GM18507 (cell line): Measurements from ENCODE around the gene CPNE9.

ENCODE experiments used
- DNase-seq: peaks from one replicate; pipeline ENCODE4 v3.0.0; 2011; ENCODE audit warnings: low read depth; ENCODE audit not compliant: insufficient read length; ENCODE audit errors: extremely low spot score
- FAIRE-seq: peaks from 2 replicates; lab custom pipeline; 2011; peaks lifted over from hg19 to GRCh38; lab: Jason Lieb, UNC

CPNE9 gene, protein sequence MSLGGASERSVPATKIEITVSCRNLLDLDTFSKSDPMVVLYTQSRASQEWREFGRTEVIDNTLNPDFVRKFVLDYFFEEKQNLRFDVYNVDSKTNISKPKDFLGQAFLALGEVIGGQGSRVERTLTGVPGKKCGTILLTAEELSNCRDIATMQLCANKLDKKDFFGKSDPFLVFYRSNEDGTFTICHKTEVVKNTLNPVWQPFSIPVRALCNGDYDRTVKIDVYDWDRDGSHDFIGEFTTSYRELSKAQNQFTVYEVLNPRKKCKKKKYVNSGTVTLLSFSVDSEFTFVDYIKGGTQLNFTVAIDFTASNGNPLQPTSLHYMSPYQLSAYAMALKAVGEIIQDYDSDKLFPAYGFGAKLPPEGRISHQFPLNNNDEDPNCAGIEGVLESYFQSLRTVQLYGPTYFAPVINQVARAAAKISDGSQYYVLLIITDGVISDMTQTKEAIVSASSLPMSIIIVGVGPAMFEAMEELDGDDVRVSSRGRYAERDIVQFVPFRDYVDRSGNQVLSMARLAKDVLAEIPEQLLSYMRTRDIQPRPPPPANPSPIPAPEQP

DNA sequence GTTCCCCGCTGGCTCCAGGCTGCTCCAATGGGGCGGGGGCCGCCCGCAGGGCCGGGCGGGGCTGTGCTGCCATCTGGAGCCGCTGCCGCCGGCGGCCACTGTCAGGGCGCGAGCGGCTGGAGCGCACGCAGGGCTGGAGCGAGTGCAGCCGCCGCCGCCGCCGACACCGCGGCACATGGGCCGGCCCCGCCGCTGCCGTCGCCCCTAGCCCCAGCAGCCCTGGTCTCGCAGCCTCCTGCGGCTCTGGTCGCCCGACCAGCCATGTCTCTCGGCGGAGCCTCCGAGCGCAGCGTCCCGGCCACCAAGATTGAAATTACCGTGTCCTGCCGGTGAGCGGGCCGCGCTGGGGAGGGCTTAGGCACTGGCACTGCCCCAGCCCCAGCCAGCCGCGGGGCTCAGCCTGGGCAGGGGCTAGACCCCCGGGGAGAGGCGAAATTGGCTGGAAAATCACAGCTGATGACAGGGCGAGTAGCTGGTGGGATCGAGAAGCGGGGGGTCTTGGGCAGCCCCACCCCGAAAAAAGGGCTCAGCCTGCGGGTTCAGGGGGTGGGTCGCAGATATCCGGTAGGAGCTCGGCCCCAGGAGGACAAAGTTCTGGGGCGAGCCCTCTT is at the start of gene CPNE9:
TSS of gene CPNE9 (plus strand) at position 98 of the 611 bp plus-strand sequence. CDS start at position 262, 164 bp downstream.
- no peak for FAIRE-seq
- DNase-seq: no peak

DNA sequence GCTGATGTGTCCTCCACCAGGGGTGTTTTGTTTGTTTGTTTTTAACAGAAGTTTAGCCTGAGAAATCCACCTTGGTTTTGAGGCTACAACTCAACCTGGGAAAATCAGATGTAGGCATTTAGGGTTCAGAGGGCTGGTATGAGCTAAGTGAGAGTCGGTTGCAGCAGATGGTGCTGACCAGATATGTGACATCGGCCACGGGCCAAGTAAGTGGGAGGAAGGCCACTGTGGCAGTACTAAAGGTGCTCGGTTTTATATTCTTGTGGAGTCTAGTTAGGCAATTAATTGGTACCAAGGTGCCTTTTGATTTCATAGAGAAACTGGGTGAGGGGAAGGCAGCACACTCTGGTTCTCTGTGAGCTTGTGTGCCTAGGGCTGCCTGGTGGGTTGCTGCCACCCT is 43.8 kb upstream of the CPNE9 start:
- no peak for FAIRE-seq

DNA sequence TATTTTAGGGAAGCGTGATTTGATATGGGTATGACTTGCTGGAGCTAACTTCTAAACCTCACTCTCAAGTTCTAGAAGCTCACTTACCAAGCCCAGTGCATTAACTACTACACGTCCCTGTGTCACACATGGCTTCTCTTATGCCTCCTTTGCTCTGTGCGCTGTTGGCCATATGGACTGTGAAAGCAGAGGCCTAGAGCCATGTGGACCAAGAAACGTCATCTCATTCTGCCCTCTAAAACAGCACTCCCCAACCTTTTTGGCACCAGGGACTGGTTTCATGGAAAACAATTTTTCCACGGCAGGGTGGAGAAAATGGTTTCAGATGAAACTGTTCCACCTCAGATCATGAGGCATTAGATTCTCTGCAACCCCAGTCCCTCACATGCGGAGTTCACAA is 42.7 kb upstream of the CPNE9 start:
- DNase-seq (no peak), FAIRE-seq (no peak)

More for the DNA sequence above, 43.8 kb upstream of the CPNE9 start:
- no peak for DNase-seq

DNA sequence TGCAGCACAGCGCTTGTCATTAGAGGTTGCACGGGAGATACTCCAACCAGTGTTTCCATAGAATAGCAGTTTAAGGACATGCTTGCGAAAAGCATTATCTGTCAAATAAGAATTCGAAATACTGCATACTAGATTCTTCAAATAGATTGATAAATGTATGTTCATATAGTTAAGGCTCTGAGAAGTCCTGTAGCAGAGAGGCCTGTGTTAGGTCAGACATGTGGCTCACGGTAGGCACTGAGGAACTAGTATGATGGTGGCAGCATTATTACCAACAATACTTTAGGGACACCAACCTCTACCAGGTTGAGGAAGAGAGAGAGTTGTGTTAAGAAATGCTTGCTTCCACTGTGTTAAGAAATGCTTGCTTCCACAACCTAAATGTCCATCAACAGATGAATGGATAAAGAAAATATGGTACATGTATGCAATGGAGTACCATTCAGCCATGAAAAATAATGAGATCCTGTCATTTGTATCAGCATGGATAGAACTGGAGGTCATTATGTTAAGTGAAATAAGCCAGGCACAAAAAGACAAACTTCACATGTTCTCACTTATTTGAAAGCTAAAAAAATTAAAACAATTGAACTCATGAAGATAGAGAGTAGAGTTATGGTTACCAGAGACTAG is 39.4 kb upstream of the CPNE9 start:
- no peak for DNase-seq
- no peak for FAIRE-seq

DNA sequence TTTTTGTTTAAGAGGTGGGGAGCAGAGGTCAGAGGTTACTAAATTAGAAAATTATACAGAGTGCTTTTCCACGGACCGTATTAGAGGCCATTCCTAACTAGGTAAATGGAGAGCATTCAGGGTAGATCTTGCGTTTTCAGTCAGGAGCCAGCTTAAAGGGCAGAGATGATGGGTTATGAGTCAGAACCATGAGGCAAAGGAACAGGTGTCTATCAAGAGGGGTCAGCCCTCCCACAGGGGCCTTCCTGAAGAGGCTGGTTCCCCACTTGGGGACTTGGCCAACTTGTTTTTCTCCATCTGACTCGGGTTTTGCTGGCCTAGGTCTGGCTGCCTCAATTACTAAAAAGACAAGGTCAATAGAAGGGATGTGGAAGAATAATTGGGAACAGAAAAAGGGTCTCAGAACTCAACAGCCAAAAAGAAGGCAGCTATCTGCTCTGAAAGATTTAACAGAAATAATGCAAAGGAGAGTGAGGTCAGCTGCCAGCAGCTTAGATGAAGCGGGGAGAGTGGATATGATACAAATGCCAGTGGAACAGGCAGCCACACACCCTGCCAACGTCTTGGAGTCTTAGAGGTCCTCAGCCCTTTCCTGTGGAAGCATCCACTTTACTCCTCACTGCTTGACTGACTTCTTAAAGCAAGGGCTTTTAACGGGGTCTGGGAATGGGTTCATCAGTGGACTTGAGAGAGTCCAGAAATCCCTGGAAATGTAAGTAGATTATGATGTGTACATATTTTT is 36.8 kb upstream of the CPNE9 start:
- FAIRE-seq (no peak), DNase-seq (no peak)

DNA sequence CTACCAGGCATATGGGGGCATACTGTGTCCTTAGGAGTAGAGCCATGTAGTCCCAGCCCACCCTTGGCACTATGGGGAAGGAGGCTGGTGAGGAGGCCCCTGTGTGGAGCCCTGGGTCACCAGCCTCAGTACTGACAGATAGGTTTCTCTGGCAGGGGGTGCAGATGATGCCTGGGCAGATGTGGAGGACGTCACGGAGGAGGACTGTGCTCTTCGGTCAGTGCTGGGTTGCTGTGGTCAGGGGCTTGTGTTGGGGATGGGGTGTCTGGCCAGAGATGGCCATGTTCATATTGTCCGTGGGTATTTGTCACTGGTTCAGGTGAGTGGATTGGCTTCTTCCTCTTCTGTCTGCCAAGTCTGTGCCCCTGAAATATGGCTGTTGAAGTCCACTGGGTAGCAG is 34.4 kb upstream of the CPNE9 start:
- FAIRE-seq (no peak), DNase-seq (no peak)

DNA sequence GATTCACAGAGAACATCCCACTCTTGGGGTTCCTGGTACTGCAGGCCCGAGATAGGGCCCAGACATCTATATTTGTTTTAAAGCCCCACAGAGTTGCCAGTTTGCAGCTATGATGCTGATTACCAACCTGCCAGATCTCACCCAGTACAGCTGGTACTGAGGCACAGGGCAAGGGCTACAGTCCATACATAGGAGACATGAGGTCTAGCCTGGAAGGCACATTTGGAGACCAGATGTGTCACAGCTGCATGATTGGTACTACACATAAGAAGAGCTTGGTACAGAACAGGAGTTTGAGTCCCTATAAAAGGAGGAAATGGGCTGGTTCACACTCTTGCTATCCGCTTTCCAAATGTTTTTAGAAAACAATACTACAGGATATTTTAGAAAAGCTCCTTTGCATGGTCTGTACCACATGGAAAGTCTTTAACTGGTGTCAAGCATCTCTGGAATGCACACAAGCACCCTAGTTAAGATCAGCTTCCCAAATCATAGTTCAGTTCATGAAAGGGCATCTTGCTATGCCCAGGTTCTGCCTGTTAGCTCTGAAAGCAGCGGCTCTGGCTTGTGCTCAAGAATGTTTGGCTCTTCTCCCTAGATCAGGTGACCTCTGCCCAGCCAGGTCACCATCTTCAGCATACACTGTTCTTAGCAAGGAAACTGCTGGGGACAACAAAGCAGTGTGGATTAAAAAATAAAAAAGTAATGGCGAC is 33.8 kb upstream of the CPNE9 start:
- FAIRE-seq (no peak), DNase-seq (no peak)

DNA sequence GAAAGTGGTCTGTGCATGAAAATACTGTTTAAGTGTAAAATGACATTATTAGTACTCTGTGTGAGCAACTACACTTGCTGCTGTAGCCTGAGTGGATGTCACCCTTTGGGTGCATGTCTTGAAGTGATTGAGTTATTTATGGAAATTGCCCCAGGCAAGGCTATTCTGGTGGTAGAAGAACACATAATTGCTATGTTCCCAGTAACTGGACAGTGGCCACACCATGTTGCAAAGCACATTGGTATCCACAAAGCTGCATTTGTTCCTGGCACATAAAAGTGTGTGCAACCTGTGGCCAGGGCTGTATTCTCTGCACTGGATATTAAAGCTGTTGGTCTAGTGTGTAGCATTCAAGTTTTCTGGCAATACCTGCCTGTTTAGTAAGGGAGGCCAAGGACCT is 30.6 kb upstream of the CPNE9 start:
- FAIRE-seq: no peak
- DNase-seq: no peak

DNA sequence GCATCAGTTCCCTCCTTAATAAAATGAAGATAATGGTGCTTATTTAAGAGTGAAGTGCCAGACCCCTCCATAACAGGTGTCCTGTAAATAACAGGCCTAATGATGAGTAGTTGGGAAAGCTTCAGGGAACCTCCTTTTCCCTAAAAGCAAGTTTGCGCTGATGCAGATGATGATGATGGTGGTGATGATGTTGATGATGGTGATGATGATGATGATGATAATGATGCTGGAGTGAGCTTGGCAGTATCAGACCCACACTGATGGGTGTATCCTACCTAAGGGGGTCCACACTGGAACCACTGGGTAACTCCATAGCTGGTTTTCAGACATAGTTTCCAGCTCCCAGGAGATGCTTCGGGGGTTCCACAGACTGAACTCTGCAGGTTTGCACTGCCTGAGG is 29.9 kb upstream of the CPNE9 start:
- FAIRE-seq (no peak), DNase-seq (no peak)

DNA sequence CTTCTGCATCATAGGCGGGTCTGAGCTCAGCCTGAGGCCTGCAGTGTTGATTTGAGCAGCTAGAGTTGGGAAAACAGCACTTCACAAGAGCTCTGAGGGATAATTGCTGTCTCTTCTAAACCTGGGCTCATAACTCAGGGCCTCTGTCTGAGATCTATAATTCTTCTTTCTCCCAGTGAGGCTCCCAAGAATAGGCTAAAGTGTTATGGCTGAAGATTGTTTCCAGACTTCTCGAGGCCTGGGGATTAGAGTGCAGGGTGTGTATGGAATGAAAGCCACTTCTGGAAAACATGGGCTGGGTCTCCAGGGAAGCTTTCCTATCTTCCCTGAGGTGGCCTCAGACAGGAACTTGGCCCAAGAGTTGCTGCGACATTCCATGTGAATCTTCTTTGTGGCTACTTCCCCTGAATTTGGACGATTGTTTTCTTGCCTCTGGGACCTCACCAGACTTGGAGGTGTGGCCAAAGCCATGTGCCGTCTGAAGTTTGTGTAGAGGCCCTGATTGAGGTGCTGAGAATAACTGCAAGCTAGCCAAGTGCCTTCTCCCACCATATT is 27.8 kb upstream of the CPNE9 start:
- FAIRE-seq (no peak), DNase-seq (no peak)

DNA sequence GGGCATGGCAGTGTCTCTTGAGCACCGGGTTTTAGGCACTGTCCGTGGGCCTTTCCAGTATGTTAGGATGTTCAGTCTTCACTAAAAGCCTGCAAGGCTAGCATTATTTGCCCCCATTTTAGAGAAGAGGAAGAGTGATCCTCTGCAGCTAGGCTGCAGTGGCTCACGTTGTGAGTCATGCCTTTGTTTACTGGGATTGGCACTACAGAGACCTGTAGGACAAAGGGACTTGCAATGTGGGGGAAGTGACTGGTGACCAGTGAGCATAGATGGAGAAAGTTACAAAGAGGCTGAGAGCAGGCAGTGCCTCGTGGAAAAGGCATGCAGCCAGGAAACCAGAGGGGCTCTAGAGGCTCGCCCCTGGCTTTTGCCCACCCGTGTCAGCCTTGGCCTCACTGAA is 26.8 kb upstream of the CPNE9 start:
- FAIRE-seq: no peak
- DNase-seq: no peak

DNA sequence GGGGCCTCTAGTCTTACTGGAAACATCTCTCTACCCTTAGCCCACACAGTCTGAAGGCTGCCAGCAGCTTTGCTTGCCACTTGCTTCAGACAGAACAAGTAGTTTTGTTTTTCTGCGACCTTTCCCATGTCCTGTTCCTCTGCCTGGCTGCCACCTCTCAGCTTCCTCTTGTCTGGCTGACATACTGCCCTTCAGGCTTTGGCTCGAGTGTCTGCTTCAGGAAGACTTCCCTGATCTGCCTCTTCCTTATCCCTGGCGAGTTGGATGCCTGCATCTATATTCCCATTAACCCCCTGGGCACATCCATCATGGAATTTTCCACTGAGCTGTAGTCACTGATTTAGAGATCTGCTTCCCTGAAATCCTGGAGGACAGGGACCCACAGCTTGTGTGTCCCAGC is 25.1 kb upstream of the CPNE9 start:
- FAIRE-seq (no peak), DNase-seq (no peak)

DNA sequence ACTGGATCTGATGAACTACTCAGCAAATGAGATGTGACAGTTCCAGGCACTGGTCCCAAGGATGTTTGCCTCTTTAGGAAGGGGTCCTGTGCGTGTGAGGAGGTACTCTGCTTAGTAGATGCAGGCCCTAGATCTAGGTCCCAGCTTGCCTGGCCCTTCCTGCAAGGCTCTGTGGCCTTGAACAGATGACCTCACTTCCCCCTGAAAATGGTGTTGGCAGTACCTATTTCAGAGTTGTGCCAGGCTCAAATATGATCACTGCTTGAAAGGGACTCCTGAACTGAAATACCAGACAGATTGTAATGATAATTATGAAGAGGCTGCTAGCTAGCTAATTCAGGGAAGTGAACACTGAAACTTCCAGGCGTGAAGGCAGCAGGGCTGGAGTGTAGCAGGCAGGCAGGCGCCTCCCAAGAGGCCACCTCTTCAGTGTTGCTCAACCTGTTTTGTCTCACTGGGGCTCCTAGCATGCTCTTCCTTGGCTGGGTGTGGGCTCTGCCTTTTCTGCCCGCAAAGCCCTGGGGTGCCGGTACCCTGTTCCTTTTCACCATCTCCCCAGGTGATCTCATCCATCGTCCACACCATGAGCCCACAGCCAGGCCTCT is 24.1 kb upstream of the CPNE9 start:
- no peak for FAIRE-seq
- DNase-seq: no peak

DNA sequence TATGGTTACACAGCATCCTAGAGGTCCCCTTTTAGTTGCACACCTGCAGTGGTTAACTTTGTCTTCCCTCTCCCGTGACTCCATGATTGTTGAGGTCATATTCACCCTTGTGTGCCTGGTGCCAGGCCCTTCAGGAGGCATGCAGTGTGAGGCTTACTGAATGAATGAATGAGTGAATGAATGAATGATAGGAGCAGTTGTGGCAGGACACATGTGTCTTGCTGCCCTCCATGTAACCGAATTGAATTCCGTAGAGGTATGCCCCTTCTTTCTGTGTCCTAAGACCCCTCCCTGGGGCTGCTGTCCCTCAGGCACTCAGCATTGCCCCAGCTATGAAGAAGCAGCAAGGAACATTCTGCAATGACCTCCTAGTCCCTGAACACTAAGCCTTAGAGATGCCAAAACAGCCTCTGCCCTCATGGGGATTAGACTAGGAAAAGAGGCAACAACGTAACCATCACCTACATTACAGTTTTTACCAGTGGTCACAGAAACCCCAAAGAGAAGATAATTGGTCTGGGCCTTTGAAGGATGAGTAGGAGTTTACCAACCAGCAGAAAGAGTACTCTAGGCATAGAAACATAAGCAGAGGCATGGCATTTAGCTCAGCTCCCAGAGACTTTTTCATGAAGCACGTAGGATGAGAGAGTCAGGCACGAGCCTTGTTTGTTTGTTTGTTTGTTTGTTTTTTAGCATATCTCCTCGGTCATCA is 22.5 kb upstream of the CPNE9 start:
- no peak for DNase-seq
- no peak for FAIRE-seq

DNA sequence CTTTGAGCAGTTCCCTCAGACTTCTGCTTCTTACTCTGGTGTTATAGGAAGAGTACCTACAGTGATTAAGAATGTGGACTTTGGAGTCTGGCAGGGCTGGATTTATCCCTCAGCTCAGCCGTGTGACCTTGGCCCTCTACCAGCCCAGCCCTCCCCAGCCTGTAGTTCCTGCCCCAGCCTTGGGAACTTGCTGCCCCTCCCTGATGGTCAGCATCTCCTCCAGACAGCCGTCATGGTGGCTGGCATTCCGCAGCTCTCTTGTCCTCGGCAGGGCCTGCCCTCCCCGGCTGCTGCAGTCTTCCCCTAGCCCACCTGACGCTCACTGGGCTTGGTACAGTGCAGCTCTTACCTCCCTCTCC is 21.9 kb upstream of the CPNE9 start:
- DNase-seq: no peak
- FAIRE-seq: no peak

DNA sequence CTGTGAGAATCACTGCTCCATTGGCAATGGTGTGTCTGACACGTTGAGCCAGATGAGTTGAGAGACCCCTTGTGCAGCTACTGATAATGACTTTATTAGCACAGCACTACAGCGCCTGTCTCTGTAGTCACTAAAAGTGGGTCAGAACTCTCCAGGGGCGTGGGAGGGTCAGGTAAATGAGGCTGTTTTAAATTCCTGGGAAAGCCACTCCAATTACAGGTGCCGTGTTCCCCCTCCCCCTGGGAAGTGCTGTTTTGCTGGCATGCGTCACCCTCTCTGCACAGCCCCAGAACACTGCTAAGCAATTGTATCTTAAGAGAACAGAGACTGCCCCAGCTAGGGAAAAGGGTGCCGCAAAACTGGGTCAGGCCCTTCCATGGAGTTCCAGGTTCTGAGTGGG is 21.5 kb upstream of the CPNE9 start:
- DNase-seq (no peak), FAIRE-seq (no peak)

DNA sequence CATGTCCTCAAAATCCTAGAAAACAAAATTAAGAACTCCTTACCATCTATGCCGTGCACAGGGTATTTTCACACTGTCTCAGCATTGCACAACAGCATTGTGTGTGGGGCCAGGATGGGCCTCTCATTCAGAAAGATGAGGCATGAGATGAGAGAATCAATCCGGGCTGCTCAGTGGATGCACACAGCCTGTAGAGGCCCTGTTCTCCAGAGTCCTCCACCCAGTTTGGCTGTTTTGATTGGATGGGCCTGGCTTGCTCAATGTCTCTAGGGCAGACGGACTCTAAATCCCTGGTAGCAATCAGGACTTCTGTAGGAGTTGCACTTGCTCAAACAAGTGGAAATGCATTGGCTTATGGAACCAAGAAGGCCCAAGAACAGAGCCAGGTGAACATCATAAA is 20.2 kb upstream of the CPNE9 start:
- DNase-seq: no peak
- no peak for FAIRE-seq
